ENCODE measurements around the gene PRKN. TPM values are rescaled to one million over a fixed set of nuclear protein-coding genes. Genes with fewer than 3 reads are reported as not detected.

Gene PRKN
- total and polyA plus RNA-seq, 9 of the 15 experiments (the other 6 are each of a cell fraction or from before 2014, with no cell fraction given), result 0.03 to 0.96 (median 0.15) TPM; not detected in 2

DNA sequence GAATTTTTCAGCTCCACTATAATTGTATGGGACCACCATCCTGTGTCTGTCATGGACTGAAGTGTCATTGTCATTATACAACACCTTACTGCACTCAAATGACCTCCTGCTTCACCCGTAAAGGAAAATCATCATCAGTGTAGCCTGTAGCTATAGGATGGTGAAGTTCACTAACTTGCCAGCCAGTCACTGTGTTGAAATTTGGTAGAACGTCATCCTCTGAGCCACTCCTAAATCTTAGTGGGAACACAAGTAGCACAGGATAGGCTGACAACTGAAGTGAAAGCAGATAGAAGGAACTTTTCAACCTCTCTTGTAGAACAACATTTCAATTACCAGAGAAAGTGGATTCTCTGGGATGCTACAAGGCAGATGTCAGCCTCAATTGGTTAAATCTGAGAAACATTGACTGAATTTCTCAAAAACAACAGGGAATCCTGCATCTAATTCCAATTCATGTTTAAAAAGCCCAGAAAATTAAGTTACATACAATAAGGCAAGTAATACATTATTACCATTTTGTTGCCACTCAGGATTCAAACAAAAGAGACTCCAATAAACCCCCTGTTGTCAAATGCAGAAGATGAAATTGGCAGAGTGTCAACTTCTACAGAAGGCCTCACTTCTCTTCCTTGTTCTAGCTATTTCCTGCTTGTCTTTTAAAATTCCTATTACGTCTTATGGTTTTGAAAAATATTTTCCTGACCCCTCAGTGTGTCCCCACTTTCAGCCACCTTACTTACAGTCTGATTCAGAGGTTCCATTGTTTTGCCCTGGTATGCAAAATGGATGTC is 805.8 kb downstream of the PRKN start:
- no peaks in the 10 kb centered on the region for H3K27me3 ChIP-seq (ENCODE audit: control insufficient read depth in 2 of 2, insufficient read depth in 2 of 2, low read length in 2 of 2)
- no peaks in the 10 kb centered on the region for H3K79me2 ChIP-seq (ENCODE audit: control insufficient read depth, insufficient read depth, low read length)
- TF ChIP-seq ARHGAP35 (IDR thresholded peaks at IDR 0.05; ENCODE audit: partially characterized antibody), result no peak
- no peak for TF ChIP-seq HNRNPL (IDR thresholded peaks at IDR 0.05; ENCODE audit: low read depth, low read length)
- no peak for TF ChIP-seq YY1 (IDR thresholded peaks at IDR 0.05; ENCODE audit: borderline replicate concordance in 1 of 3, control insufficient read depth in 1 of 3, extremely low read depth in 1 of 3, insufficient read depth in 3 of 3, insufficient read length in 1 of 3, insufficient replicate concordance in 2 of 3, low read depth in 1 of 3, low read length in 2 of 3)
- TF ChIP-seq, protein P1, sequence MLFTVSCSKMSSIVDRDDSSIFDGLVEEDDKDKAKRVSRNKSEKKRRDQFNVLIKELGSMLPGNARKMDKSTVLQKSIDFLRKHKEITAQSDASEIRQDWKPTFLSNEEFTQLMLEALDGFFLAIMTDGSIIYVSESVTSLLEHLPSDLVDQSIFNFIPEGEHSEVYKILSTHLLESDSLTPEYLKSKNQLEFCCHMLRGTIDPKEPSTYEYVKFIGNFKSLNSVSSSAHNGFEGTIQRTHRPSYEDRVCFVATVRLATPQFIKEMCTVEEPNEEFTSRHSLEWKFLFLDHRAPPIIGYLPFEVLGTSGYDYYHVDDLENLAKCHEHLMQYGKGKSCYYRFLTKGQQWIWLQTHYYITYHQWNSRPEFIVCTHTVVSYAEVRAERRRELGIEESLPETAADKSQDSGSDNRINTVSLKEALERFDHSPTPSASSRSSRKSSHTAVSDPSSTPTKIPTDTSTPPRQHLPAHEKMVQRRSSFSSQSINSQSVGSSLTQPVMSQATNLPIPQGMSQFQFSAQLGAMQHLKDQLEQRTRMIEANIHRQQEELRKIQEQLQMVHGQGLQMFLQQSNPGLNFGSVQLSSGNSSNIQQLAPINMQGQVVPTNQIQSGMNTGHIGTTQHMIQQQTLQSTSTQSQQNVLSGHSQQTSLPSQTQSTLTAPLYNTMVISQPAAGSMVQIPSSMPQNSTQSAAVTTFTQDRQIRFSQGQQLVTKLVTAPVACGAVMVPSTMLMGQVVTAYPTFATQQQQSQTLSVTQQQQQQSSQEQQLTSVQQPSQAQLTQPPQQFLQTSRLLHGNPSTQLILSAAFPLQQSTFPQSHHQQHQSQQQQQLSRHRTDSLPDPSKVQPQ (CRISPR knock-in tag; IDR thresholded peaks at IDR 0.05; ENCODE audit: borderline replicate concordance), result no peak
- no peak for TF ChIP-seq ZNF134 (CRISPR knock-in tag; conservative IDR thresholded peaks at IDR 0.05)
- TF ChIP-seq HDAC1 (IDR thresholded peaks at IDR 0.05), result no peak
- no peak for TF ChIP-seq STAG1 (CRISPR knock-in tag; IDR thresholded peaks at IDR 0.05; ENCODE audit: borderline replicate concordance)
- no peak for TF ChIP-seq ZNF140 (CRISPR knock-in tag; IDR thresholded peaks at IDR 0.05)
- no peak for TF ChIP-seq HMG20B (CRISPR knock-in tag; IDR thresholded peaks at IDR 0.05)
- 0% methylated on average over 3 of the region's 3 CpGs for whole genome bisulfite sequencing (ENCODE audit: insufficient coverage, low coverage, missing lambda C conversion rate)
- H2AFZ ChIP-seq (ENCODE audit: low read depth, low read length), result no peak overlapping the region
- no peak for DNase-seq (ENCODE audit: extremely low read depth in 1 of 4, low spot score in 3 of 4)
- H4K20me1 ChIP-seq (replicated peaks; ENCODE audit: control insufficient read depth, insufficient read depth, low read length), result no peaks in the 10 kb centered on the region
- no TSS peak for BruUV-seq (replicated peaks)
- no peak overlapping the region for H3K4me2 ChIP-seq (ENCODE audit: insufficient read depth, low read length)
- POLR2A ChIA-PET, result no interaction called here
- H3K36me3 ChIP-seq (ENCODE audit: control insufficient read depth, insufficient read depth, low read length), result no peaks in the 10 kb centered on the region
- no peak overlapping the region for H3K27ac ChIP-seq (ENCODE audit: extremely low read depth, low read depth, low read length)
- CTCF ChIA-PET (ENCODE audit: low intra/inter-chr PET ratio), result interaction anchor here (0.6 kb wide), 1 partner anchor 173 kb away, joined by 3 read pairs; no protein-coding TSS in a partner anchor
- no peak for FAIRE-seq
- intact Hi-C loops (cut with micrococcal nuclease), result loop anchor here (2.0 kb wide), 1 partner anchor 173 kb away; no protein-coding TSS in a partner anchor
- H3K4me3 ChIP-seq, result no peak overlapping the region
- in situ Hi-C loops (cut with MboI), result no loop called here
- H3K9me3 ChIP-seq (replicated peaks; ENCODE audit: control insufficient read depth, insufficient read depth, low read depth, low read length), result no peaks in the 10 kb centered on the region
- no peaks in the 10 kb centered on the region for H3K9me1 ChIP-seq (ENCODE audit: control insufficient read depth, insufficient read depth, low read length)
- ATAC-seq, result no peak
- H3K9ac ChIP-seq (ENCODE audit: insufficient read depth in 1 of 2, low read depth in 2 of 2, low read length in 2 of 2), result no peak overlapping the region
- no peaks in the 10 kb centered on the region for H3K4me1 ChIP-seq (replicated peaks in 1 of 2; ENCODE audit: control insufficient read depth in 2 of 2, insufficient read depth in 2 of 2, low read length in 2 of 2)
